ENCODE data around the gene FBXO31. TPM values are rescaled to one million over a fixed set of nuclear protein-coding genes. Genes with fewer than 3 reads are reported as not detected.
A peak's percentile ranks its signal among the peaks of the same experiment; 100 is the strongest.
"Not testable (repeated sequence)": the region's sequence is repeated elsewhere in the genome, so short reads cannot be mapped to it uniquely, and the experiment has no call there.

Gene FBXO31
- total RNA-seq, 6 experiments from 2014 or later: 23.0 to 30.0 (median 25.1) TPM

- no peaks in the 10 kb centered on the region for H3K9me3 Mint-ChIP-seq
- no peak for TF ChIP-seq CTCF (IDR thresholded peaks at IDR 0.05)
- no peaks in the 10 kb centered on the region; the same call in 1 of the 2 replicates for H3K36me3 Mint-ChIP-seq (ENCODE audit: low read depth)
Measured at GRCh38 chr16:87367529-87367928, 16.0 kb downstream of the FBXO31 start.

GRCh38 chr16:87366930-87367329 is 16.6 kb downstream of the FBXO31 start:
- no peak overlapping the region for H3K27ac Mint-ChIP-seq
- H3K9me3 Mint-ChIP-seq: no peaks in the 10 kb centered on the region
- no peak overlapping the region for H3K4me3 Mint-ChIP-seq
- peaks cover 35% of the 10 kb centered on the region for H3K4me1 Mint-ChIP-seq (ENCODE audit: low read depth)
- no peaks in the 10 kb centered on the region; the same call in 1 of the 2 replicates for H3K27me3 Mint-ChIP-seq (ENCODE audit: insufficient read depth)
- TF ChIP-seq CTCF (IDR thresholded peaks at IDR 0.05): no peak
- DNase-seq: no peak
- H3K36me3 Mint-ChIP-seq (ENCODE audit: low read depth): no peaks in the 10 kb centered on the region; the same call in 1 of the 2 replicates

More at GRCh38 chr16:87367529-87367928, 16.0 kb downstream of the FBXO31 start:
- no peak for DNase-seq
- no peak overlapping the region for H3K27ac Mint-ChIP-seq
- peaks cover 35% of the 10 kb centered on the region for H3K4me1 Mint-ChIP-seq (ENCODE audit: low read depth)
- H3K27me3 Mint-ChIP-seq (ENCODE audit: insufficient read depth): no peaks in the 10 kb centered on the region; the same call in 1 of the 2 replicates
- no peak overlapping the region for H3K4me3 Mint-ChIP-seq

- DNase-seq: no peak
- Mint-ChIP-seq H3K36me3 (ENCODE audit: low read depth) (no peaks in the 10 kb centered on the region; the same call in 1 of the 2 replicates), H3K4me1 (ENCODE audit: low read depth) (peaks cover 35% of the 10 kb centered on the region), H3K27ac (no peak overlapping the region), H3K4me3 (no peak overlapping the region), H3K9me3 (no peaks in the 10 kb centered on the region), H3K27me3 (ENCODE audit: insufficient read depth) (no peaks in the 10 kb centered on the region; the same call in 1 of the 2 replicates)
- no peak for TF ChIP-seq CTCF (IDR thresholded peaks at IDR 0.05)
Measured at GRCh38 chr16:87366288-87366687, 17.3 kb downstream of the FBXO31 start.

- no peaks in the 10 kb centered on the region; the same call in 1 of the 2 replicates for H3K27me3 Mint-ChIP-seq (ENCODE audit: insufficient read depth)
- no peak for TF ChIP-seq CTCF (IDR thresholded peaks at IDR 0.05)
Measured at GRCh38 chr16:87365021-87365713, 18.4 kb downstream of the FBXO31 start.

GRCh38 chr16:87363771-87364455 is 19.7 kb downstream of the FBXO31 start:
- H3K4me1 Mint-ChIP-seq (ENCODE audit: low read depth): peaks cover 29% of the 10 kb centered on the region
- H3K36me3 Mint-ChIP-seq (ENCODE audit: low read depth): peaks cover 6% of the 10 kb centered on the region; the same call in 1 of the 2 replicates
- peak; percentile 29 for DNase-seq
- no peaks in the 10 kb centered on the region for H3K9me3 Mint-ChIP-seq
- peak overlapping the region; percentile 63 for H3K27ac Mint-ChIP-seq
- no peak for TF ChIP-seq CTCF (IDR thresholded peaks at IDR 0.05)
- no peaks in the 10 kb centered on the region; the same call in 1 of the 2 replicates for H3K27me3 Mint-ChIP-seq (ENCODE audit: insufficient read depth)
- peak overlapping the region; percentile 24; the same call in 1 of the 2 replicates for H3K4me3 Mint-ChIP-seq

More at GRCh38 chr16:87365021-87365713, 18.4 kb downstream of the FBXO31 start:
- Mint-ChIP-seq H3K4me1 (ENCODE audit: low read depth) (peaks cover 35% of the 10 kb centered on the region), H3K27ac (no peak overlapping the region), H3K9me3 (no peaks in the 10 kb centered on the region), H3K36me3 (ENCODE audit: low read depth) (no peaks in the 10 kb centered on the region; the same call in 1 of the 2 replicates), H3K4me3 (no peak overlapping the region)
- no peak for DNase-seq

DNA sequence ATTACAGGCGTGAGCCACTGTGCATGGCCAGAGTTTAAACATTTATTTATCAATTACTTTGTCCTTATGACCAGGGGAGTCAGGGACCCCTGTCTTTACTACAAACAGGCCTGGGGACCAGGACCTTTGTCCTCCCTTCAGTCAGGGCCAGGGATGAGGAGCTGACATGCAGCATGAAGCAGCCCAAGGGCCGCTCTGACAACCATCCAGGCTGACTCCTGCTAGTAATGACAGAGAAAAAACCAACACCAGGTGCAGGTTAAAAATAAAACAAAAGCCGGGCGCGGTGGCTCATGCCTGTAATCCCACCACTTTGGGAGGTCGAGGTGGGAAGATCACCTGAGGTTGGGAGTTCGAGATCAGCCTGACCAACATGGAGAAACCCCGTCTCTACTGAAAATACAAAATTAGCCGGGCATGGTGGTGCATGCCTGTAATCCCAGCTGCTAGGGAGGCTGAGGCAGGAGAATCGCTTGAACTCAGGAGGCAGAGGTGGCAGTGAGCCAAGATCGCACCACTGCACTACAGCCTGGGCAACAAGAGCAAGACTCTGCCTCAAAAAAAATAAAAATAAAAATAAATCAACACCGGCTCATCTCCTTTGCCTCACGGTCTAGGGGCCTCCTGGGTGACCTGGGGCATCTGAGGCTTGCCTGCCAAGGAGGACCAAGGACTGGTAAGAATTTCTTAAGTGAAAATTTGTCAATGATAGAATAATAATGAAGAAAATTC is 20.6 kb downstream of the FBXO31 start:
- not testable (repeated sequence) for H3K9me3 Mint-ChIP-seq
- peak overlapping the region; percentile 63 for H3K27ac Mint-ChIP-seq
- H3K4me1 Mint-ChIP-seq (ENCODE audit: low read depth): peaks cover 22% of the 10 kb centered on the region

More for the DNA sequence above, 20.6 kb downstream of the FBXO31 start:
- not testable (repeated sequence) for H3K27me3 Mint-ChIP-seq (ENCODE audit: insufficient read depth); H3K4me3 Mint-ChIP-seq; H3K36me3 Mint-ChIP-seq (ENCODE audit: low read depth); DNase-seq
